Stimulated activated CD8-positive, alpha-beta memory T cell treated with anti-CD3 and anti-CD28 coated beads, Interleukin-15, amount 100 ng/mL, for 1 hour (primary cell): ENCODE results near the gene PGAP2.
"Not testable (repeated sequence)": the region's sequence is repeated elsewhere in the genome, so short reads cannot be mapped to it uniquely, and the experiment has no call there.

Experiments
- DNase-seq: peaks from one replicate; pipeline ENCODE4 v3.0.0-alpha.2; 2020; ENCODE audit warnings: low read depth

Gene PGAP2

GRCh38 chr11:3807909-3808860 is at the start of gene PGAP2:
TSS of gene PGAP2 (plus strand) at chr11:3808560. CDS start at chr11:3811260, 2,700 bp downstream.
- peak; percentile 28 for DNase-seq

GRCh38 chr11:3764266-3764665 is 44.1 kb upstream of the PGAP2 start:
- DNase-seq: no peak

GRCh38 chr11:3766836-3767235 is 41.5 kb upstream of the PGAP2 start:
- DNase-seq: not testable (repeated sequence)

- DNase-seq: no peak
Measured at GRCh38 chr11:3767536-3767935, 40.8 kb upstream of the PGAP2 start.

- no peak for DNase-seq
Measured at GRCh38 chr11:3773180-3773579, 35.2 kb upstream of the PGAP2 start.

GRCh38 chr11:3775736-3776406 is 32.5 kb upstream of the PGAP2 start:
- no peak for DNase-seq

GRCh38 chr11:3781423-3781822 is 26.9 kb upstream of the PGAP2 start:
- DNase-seq: no peak

GRCh38 chr11:3782963-3783362 is 25.4 kb upstream of the PGAP2 start:
- DNase-seq: no peak

GRCh38 chr11:3783611-3784010 is 24.7 kb upstream of the PGAP2 start:
- DNase-seq: no peak

GRCh38 chr11:3786781-3787428 is 21.5 kb upstream of the PGAP2 start:
- DNase-seq: no peak

- DNase-seq: not testable (repeated sequence)
Measured at GRCh38 chr11:3794387-3794786, 14.0 kb upstream of the PGAP2 start.

- no peak for DNase-seq
Measured at GRCh38 chr11:3795131-3796001, 13.0 kb upstream of the PGAP2 start.

- no peak for DNase-seq
Measured at GRCh38 chr11:3796002-3796311, 12.4 kb upstream of the PGAP2 start.

- DNase-seq: no peak
Measured at GRCh38 chr11:3796346-3796745, 12.0 kb upstream of the PGAP2 start.

GRCh38 chr11:3796801-3797328 is 11.5 kb upstream of the PGAP2 start:
- no peak for DNase-seq

GRCh38 chr11:3797329-3798090 is 10.8 kb upstream of the PGAP2 start, which contains the start of gene NUP98:
TSS of gene NUP98 (minus strand) at chr11:3797554. CDS start at chr11:3782117, 15,437 bp downstream.
- peak; percentile 98 for DNase-seq

- no peak for DNase-seq
Measured at GRCh38 chr11:3799143-3799542, 9.2 kb upstream of the PGAP2 start.

- no peak for DNase-seq
Measured at GRCh38 chr11:3799873-3800272, 8.5 kb upstream of the PGAP2 start.

GRCh38 chr11:3802011-3802790 is 6.2 kb upstream of the PGAP2 start:
- DNase-seq: no peak
